IPS DF 6.9 (cell line): ENCODE results near the gene STXBP4.

Experiments
- DNase-seq: peaks from one replicate; pipeline ENCODE4 v3.0.0-alpha.2; 2013; ENCODE audit warnings: low read depth, low spot score
- H3K27ac ChIP-seq: one replicate; pipeline ENCODE4 v1.5.1; 2013; ENCODE audit warnings: low read length, control low read depth
- H3K27me3 ChIP-seq: 2 replicates; pipeline ENCODE4 v1.6.1; 2013; ENCODE audit warnings: mild to moderate bottlenecking, low read length; ENCODE audit not compliant: control insufficient read depth, insufficient read depth
- H3K36me3 ChIP-seq: 2 replicates; pipeline ENCODE4 v1.6.1; 2013; ENCODE audit warnings: low read length; ENCODE audit not compliant: control insufficient read depth, insufficient read depth
- H3K4me1 ChIP-seq: 2 replicates; pipeline ENCODE4 v1.6.1; 2013; ENCODE audit warnings: low read length; ENCODE audit not compliant: control insufficient read depth, insufficient read depth
- H3K4me3 ChIP-seq: 2 replicates; pipeline ENCODE4 v1.5.1; 2013; ENCODE audit warnings: mild to moderate bottlenecking, low read length
- H3K9me3 ChIP-seq: 2 replicates; pipeline ENCODE4 v1.6.1; 2013; ENCODE audit warnings: low read length, inconsistent platforms; ENCODE audit not compliant: control insufficient read depth, insufficient read depth
- WGBS: extraction: QIAGEN DNeasy Blood & Tissue Kit; methylation state at CpG from one replicate; pipeline ENCODE4 v1.1.7; 2013; ENCODE audit warnings: mixed read lengths, missing lambda C conversion rate; ENCODE audit not compliant: insufficient read length, insufficient coverage; 5-methylcytosine and 5-hydroxymethylcytosine counted together

STXBP4 gene

GRCh38 chr17:55186937-55187770, 218.6 kb downstream of the STXBP4 start:
- DNase-seq, result no peak
- Histone ChIP-seq H3K4me3 (no peak overlapping the region), H3K27ac (no peak overlapping the region), H3K4me1 (no peaks in the 10 kb centered on the region), H3K36me3 (no peaks in the 10 kb centered on the region), H3K27me3 (no peaks in the 10 kb centered on the region), H3K9me3 (no peaks in the 10 kb centered on the region)
- no CpG with 5 or more reads among the region's 8 CpGs for WGBS

- DNase-seq, result no peak
- no CpG with 5 or more reads among the region's 2 CpGs for WGBS
- Histone ChIP-seq H3K36me3 (no peaks in the 10 kb centered on the region), H3K4me3 (no peak overlapping the region), H3K27me3 (no peaks in the 10 kb centered on the region), H3K27ac (no peak overlapping the region), H3K4me1 (no peaks in the 10 kb centered on the region), H3K9me3 (no peaks in the 10 kb centered on the region)
Observed at GRCh38 chr17:55190748-55191147, 222.2 kb downstream of the STXBP4 start.

DNA sequence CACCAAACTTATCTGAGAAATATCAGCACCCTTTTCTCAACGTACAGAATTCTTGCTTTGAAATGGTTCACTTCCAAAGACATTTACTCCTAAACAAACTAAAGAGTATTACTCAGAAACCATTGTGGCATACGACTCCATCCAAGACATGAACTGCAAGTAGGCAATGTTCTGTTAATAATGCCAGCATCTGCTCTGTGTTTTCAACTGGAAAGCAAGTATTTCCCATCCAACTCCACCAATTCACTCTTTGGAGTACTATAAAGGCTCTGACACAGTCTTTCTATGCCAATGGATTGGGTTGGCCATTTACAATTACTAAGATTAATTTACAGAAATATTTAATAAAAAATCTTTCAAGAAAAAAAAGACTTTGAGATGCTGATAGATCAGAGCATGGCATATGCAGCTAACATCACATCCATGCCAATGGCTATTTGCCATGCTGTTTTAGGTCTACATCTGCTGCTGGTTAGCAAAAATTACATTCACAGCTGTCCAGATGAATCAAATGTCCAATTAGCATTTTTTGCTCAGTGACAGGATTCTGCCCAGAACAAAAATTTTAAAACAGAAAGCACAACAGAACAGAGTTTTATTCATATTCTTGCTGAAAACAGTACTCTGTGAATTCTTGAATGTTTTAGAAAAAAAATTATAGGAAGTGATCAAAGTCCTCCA, 230.3 kb downstream of the STXBP4 start:
- WGBS, result no CpG with 5 or more reads among the region's 2 CpGs
- H3K27ac ChIP-seq, result no peak overlapping the region

GRCh38 chr17:55200904-55201303, 232.3 kb downstream of the STXBP4 start:
- no peak for DNase-seq
- WGBS, result no CpG with 5 or more reads among the region's 2 CpGs

More for the DNA sequence above, 230.3 kb downstream of the STXBP4 start:
- Histone ChIP-seq H3K36me3 (no peaks in the 10 kb centered on the region), H3K4me1 (no peaks in the 10 kb centered on the region), H3K9me3 (no peaks in the 10 kb centered on the region), H3K27me3 (no peaks in the 10 kb centered on the region), H3K4me3 (no peak overlapping the region)
- no peak for DNase-seq

GRCh38 chr17:55201308-55201932, 232.9 kb downstream of the STXBP4 start:
- H3K27me3 ChIP-seq, result no peaks in the 10 kb centered on the region
- no CpG with 5 or more reads among the region's 5 CpGs for WGBS
- no peak overlapping the region for H3K4me3 ChIP-seq
- no peaks in the 10 kb centered on the region for H3K4me1 ChIP-seq
- no peak overlapping the region for H3K27ac ChIP-seq
- DNase-seq, result no peak
- no peaks in the 10 kb centered on the region for H3K9me3 ChIP-seq
- no peaks in the 10 kb centered on the region for H3K36me3 ChIP-seq

More at GRCh38 chr17:55200904-55201303, 232.3 kb downstream of the STXBP4 start:
- Histone ChIP-seq H3K27me3 (no peaks in the 10 kb centered on the region), H3K36me3 (no peaks in the 10 kb centered on the region), H3K9me3 (no peaks in the 10 kb centered on the region), H3K4me3 (no peak overlapping the region), H3K4me1 (no peaks in the 10 kb centered on the region), H3K27ac (no peak overlapping the region)

GRCh38 chr17:55202896-55203295, 234.3 kb downstream of the STXBP4 start:
- Histone ChIP-seq H3K27me3 (no peaks in the 10 kb centered on the region), H3K36me3 (no peaks in the 10 kb centered on the region), H3K9me3 (no peaks in the 10 kb centered on the region), H3K27ac (no peak overlapping the region), H3K4me3 (no peak overlapping the region), H3K4me1 (no peaks in the 10 kb centered on the region)
- WGBS, result no CpG with 5 or more reads among the region's 2 CpGs
- DNase-seq, result no peak

DNA sequence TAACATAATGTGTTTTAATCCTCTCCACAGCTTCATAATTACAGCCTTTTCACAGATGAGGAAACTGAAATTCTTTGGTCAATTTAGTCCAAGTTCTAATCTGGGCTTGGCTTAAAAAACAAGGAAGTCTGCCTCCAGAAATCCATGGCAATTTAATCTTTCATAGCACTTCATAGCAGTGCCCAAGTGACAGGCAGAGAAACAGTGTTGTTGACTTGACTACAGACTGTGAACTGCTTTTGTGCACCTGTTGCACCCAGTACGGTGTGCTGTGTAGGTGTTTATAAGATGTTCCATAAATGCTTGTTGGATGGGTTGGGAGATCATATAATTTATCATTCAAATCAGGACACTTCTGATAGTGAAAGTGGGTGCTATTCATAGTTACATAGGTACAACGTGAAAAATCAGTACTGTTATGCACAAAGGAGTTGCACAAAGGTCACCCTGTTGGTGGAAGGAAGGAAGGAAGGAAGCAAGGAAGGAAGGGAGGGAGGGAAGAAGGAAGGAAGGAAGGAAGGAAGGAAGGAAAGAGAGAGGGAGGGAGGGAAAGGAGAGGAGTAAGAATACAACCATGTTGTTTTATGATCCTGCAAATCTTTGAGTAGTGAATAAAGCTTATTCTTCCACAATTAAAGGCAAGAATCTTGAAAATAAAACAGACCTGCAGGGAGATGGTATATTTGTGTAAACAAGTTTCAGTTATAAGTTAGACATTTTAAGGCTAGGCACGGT, 239.7 kb downstream of the STXBP4 start:
- DNase-seq, result no peak
- H3K27me3 ChIP-seq, result no peaks in the 10 kb centered on the region
- H3K4me3 ChIP-seq, result no peak overlapping the region
- H3K36me3 ChIP-seq, result no peaks in the 10 kb centered on the region
- no peaks in the 10 kb centered on the region for H3K9me3 ChIP-seq
- WGBS, result no CpG with 5 or more reads among the region's 3 CpGs
- H3K27ac ChIP-seq, result no peak overlapping the region
- no peaks in the 10 kb centered on the region for H3K4me1 ChIP-seq

GRCh38 chr17:55210292-55210691, 241.7 kb downstream of the STXBP4 start:
- WGBS, result no CpG with 5 or more reads among the region's 1 CpG
- Histone ChIP-seq H3K27ac (no peak overlapping the region), H3K4me1 (no peaks in the 10 kb centered on the region), H3K4me3 (no peak overlapping the region), H3K9me3 (no peaks in the 10 kb centered on the region), H3K27me3 (no peaks in the 10 kb centered on the region), H3K36me3 (no peaks in the 10 kb centered on the region)
- DNase-seq, result no peak

- no CpG with 5 or more reads among the region's 5 CpGs for WGBS
Observed at GRCh38 chr17:55212880-55213279, 244.3 kb downstream of the STXBP4 start.

GRCh38 chr17:55215711-55216110, 247.1 kb downstream of the STXBP4 start:
- no peak for DNase-seq
- no peak overlapping the region for H3K4me3 ChIP-seq
- H3K36me3 ChIP-seq, result no peaks in the 10 kb centered on the region
- whole genome bisulfite sequencing, result no CpG with 5 or more reads among the region's 3 CpGs
- H3K27me3 ChIP-seq, result no peaks in the 10 kb centered on the region
- no peak overlapping the region for H3K27ac ChIP-seq
- no peaks in the 10 kb centered on the region for H3K9me3 ChIP-seq
- no peaks in the 10 kb centered on the region for H3K4me1 ChIP-seq

More at GRCh38 chr17:55212880-55213279, 244.3 kb downstream of the STXBP4 start:
- H3K27ac ChIP-seq, result no peak overlapping the region
- no peaks in the 10 kb centered on the region for H3K36me3 ChIP-seq
- H3K4me3 ChIP-seq, result no peak overlapping the region
- DNase-seq, result no peak
- H3K9me3 ChIP-seq, result no peaks in the 10 kb centered on the region
- no peaks in the 10 kb centered on the region for H3K4me1 ChIP-seq
- no peaks in the 10 kb centered on the region for H3K27me3 ChIP-seq
